ENCODE measurements around the gene ZNF862.

The ZNF862 gene

GRCh38 chr7:149849174-149849573 lies 11.0 kb downstream of the ZNF862 start:
- DNase-seq: no peak

GRCh38 chr7:149850007-149850594 lies 11.9 kb downstream of the ZNF862 start:
- DNase-seq: no peak

GRCh38 chr7:149850716-149851115 lies 12.5 kb downstream of the ZNF862 start:
- DNase-seq: no peak

GRCh38 chr7:149851449-149851848 lies 13.3 kb downstream of the ZNF862 start:
- DNase-seq: no peak

- DNase-seq: no peak
Observed at GRCh38 chr7:149853157-149853556, 15.0 kb downstream of the ZNF862 start.

GRCh38 chr7:149854611-149855360 lies 16.6 kb downstream of the ZNF862 start:
- DNase-seq: peak; percentile 86

- no peak for DNase-seq
Observed at GRCh38 chr7:149855361-149856305, 17.5 kb downstream of the ZNF862 start.

GRCh38 chr7:149856583-149856982 lies 18.4 kb downstream of the ZNF862 start:
- DNase-seq: no peak

GRCh38 chr7:149859369-149859768 lies 21.2 kb downstream of the ZNF862 start:
- DNase-seq: no peak

- no peak for DNase-seq
Observed at GRCh38 chr7:149859876-149860275, 21.7 kb downstream of the ZNF862 start.

GRCh38 chr7:149860821-149861727 lies 22.9 kb downstream of the ZNF862 start:
- DNase-seq: no peak

- DNase-seq: no peak
Observed at GRCh38 chr7:149861728-149862045, 23.5 kb downstream of the ZNF862 start.

- DNase-seq: no peak
Observed at GRCh38 chr7:149862156-149862555, 24.0 kb downstream of the ZNF862 start.

- no peak for DNase-seq
Observed at GRCh38 chr7:149863500-149863899, 25.3 kb downstream of the ZNF862 start.

- no peak for DNase-seq
Observed at GRCh38 chr7:149864023-149864422, 25.8 kb downstream of the ZNF862 start.

GRCh38 chr7:149864751-149865150 lies 26.6 kb downstream of the ZNF862 start:
- DNase-seq: no peak

GRCh38 chr7:149865437-149865836 lies 27.3 kb downstream of the ZNF862 start:
- no peak for DNase-seq

- no peak for DNase-seq
Observed at GRCh38 chr7:149866139-149866778, 28.1 kb downstream of the ZNF862 start.

- no peak for DNase-seq
Observed at GRCh38 chr7:149866779-149867447, 28.7 kb downstream of the ZNF862 start.

- DNase-seq: no peak
Observed at GRCh38 chr7:149867762-149868622, 29.8 kb downstream of the ZNF862 start.
